Measurements from ENCODE around the gene PRDX3.

Gene PRDX3

GRCh38 chr10:119120875-119121274 lies 57.7 kb downstream of the PRDX3 start:
- peaks cover 10% of the 10 kb centered on the region for H3K79me1 ChIP-seq (replicated peaks; ENCODE audit: low read length, poor library complexity, severe bottlenecking)
- whole genome bisulfite sequencing = 100% methylated on average over 1 of the region's 2 CpGs
- no peak overlapping the region for H3K4me2 ChIP-seq (ENCODE audit: low read length, poor library complexity, severe bottlenecking)
- H2AK5ac ChIP-seq (ENCODE audit: low read length, severe bottlenecking) = no peak overlapping the region
- no peak overlapping the region for H3K27ac ChIP-seq (ENCODE audit: low read length, poor library complexity, severe bottlenecking)
- no peak overlapping the region for H3K4me3 ChIP-seq (ENCODE audit: insufficient read depth in 1 of 2, low read depth in 1 of 2, low read length in 2 of 2)
- H3K4me1 ChIP-seq (ENCODE audit: control insufficient read depth, insufficient read depth, low read depth, low read length) = no peaks in the 10 kb centered on the region
- H2AFZ ChIP-seq (ENCODE audit: low read depth, low read length) = no peak overlapping the region
- no peak overlapping the region for H2BK12ac ChIP-seq (ENCODE audit: low read length in 2 of 2)
- peaks cover 45 to 86% of the 10 kb centered on the region in 2 experiments for H3K36me3 ChIP-seq (ENCODE audit: control insufficient read depth in 1 of 2, insufficient read depth in 2 of 2, low read depth in 1 of 2, low read length in 2 of 2)
- no peak overlapping the region for H2BK5ac ChIP-seq (ENCODE audit: low read depth, low read length, poor library complexity, severe bottlenecking)
- H3K9me3 ChIP-seq (ENCODE audit: control insufficient read depth, low read length) = no peaks in the 10 kb centered on the region
- H4K8ac ChIP-seq (ENCODE audit: low read length) = no peak overlapping the region
- H3K14ac ChIP-seq (ENCODE audit: low read length in 2 of 2) = no peak overlapping the region
- DNase-seq = no peak
- H4K91ac ChIP-seq (ENCODE audit: low read length) = no peak overlapping the region
- H3K23ac ChIP-seq (ENCODE audit: low read length in 2 of 2) = no peak overlapping the region
- no peak overlapping the region for H3K9ac ChIP-seq (ENCODE audit: low read length)
- no peak overlapping the region for H2BK15ac ChIP-seq (ENCODE audit: low read depth, poor library complexity, severe bottlenecking)
- no peak overlapping the region for H3K4ac ChIP-seq (ENCODE audit: low read depth in 1 of 2, low read length in 2 of 2)
- no peaks in the 10 kb centered on the region for H3K27me3 ChIP-seq (ENCODE audit: control insufficient read depth in 1 of 2, insufficient read depth in 1 of 2, low read length in 2 of 2)
- no peak overlapping the region for H2BK120ac ChIP-seq (ENCODE audit: low read depth, low read length)
- no peak overlapping the region for H3K18ac ChIP-seq (ENCODE audit: low read depth in 1 of 2, low read length in 2 of 2)

GRCh38 chr10:119120413-119120867 lies 58.2 kb downstream of the PRDX3 start:
- Histone ChIP-seq H3K14ac (ENCODE audit: low read length in 2 of 2) (no peak overlapping the region), H3K36me3 (ENCODE audit: control insufficient read depth in 1 of 2, insufficient read depth in 2 of 2, low read depth in 1 of 2, low read length in 2 of 2) (peaks cover 45 to 83% of the 10 kb centered on the region in 2 experiments), H3K23ac (ENCODE audit: low read length in 2 of 2) (no peak overlapping the region), H3K27me3 (ENCODE audit: control insufficient read depth in 1 of 2, insufficient read depth in 1 of 2, low read length in 2 of 2) (no peaks in the 10 kb centered on the region), H3K4me3 (ENCODE audit: insufficient read depth in 1 of 2, low read depth in 1 of 2, low read length in 2 of 2) (no peak overlapping the region), H3K4ac (ENCODE audit: low read depth in 1 of 2, low read length in 2 of 2) (no peak overlapping the region), H2AK5ac (ENCODE audit: low read length, severe bottlenecking) (no peak overlapping the region), H3K9ac (ENCODE audit: low read length) (no peak overlapping the region), H4K91ac (ENCODE audit: low read length) (no peak overlapping the region), H3K27ac (ENCODE audit: low read length, poor library complexity, severe bottlenecking) (no peak overlapping the region), H2BK5ac (ENCODE audit: low read depth, low read length, poor library complexity, severe bottlenecking) (no peak overlapping the region), H3K4me2 (ENCODE audit: low read length, poor library complexity, severe bottlenecking) (no peak overlapping the region), H3K18ac (ENCODE audit: low read depth in 1 of 2, low read length in 2 of 2) (no peak overlapping the region), H3K9me3 (ENCODE audit: control insufficient read depth, low read length) (no peaks in the 10 kb centered on the region), H2BK12ac (ENCODE audit: low read length in 2 of 2) (no peak overlapping the region), H2BK120ac (ENCODE audit: low read depth, low read length) (no peak overlapping the region), H2AFZ (ENCODE audit: low read depth, low read length) (no peak overlapping the region), H3K79me1 (replicated peaks; ENCODE audit: low read length, poor library complexity, severe bottlenecking) (peaks cover 10% of the 10 kb centered on the region), H3K4me1 (ENCODE audit: control insufficient read depth, insufficient read depth, low read depth, low read length) (no peaks in the 10 kb centered on the region), H2BK15ac (ENCODE audit: low read depth, poor library complexity, severe bottlenecking) (no peak overlapping the region), H4K8ac (ENCODE audit: low read length) (no peak overlapping the region)
- 68% methylated on average over 2 of the region's 4 CpGs for WGBS
- peak; percentile 93 for DNase-seq

GRCh38 chr10:119119400-119119799 lies 59.2 kb downstream of the PRDX3 start:
- H3K23ac ChIP-seq (ENCODE audit: low read length in 2 of 2) = no peak overlapping the region
- peaks cover 40 to 82% of the 10 kb centered on the region in 2 experiments for H3K36me3 ChIP-seq (ENCODE audit: control insufficient read depth in 1 of 2, insufficient read depth in 2 of 2, low read depth in 1 of 2, low read length in 2 of 2)
- 100% methylated on average over 1 of the region's 1 CpG for WGBS

GRCh38 chr10:119118231-119118630 lies 60.4 kb downstream of the PRDX3 start:
- no peak overlapping the region for H3K9ac ChIP-seq (ENCODE audit: low read length)
- H3K4me2 ChIP-seq (ENCODE audit: low read length, poor library complexity, severe bottlenecking) = no peak overlapping the region
- H2BK15ac ChIP-seq (ENCODE audit: low read depth, poor library complexity, severe bottlenecking) = no peak overlapping the region
- no peak overlapping the region for H3K18ac ChIP-seq (ENCODE audit: low read depth in 1 of 2, low read length in 2 of 2)
- no peak overlapping the region for H2AFZ ChIP-seq (ENCODE audit: low read depth, low read length)
- H3K79me1 ChIP-seq (replicated peaks; ENCODE audit: low read length, poor library complexity, severe bottlenecking) = peaks cover 10% of the 10 kb centered on the region
- no peak for DNase-seq
- 98% methylated on average over 5 of the region's 5 CpGs for WGBS
- no peak overlapping the region for H4K8ac ChIP-seq (ENCODE audit: low read length)
- H3K27ac ChIP-seq (ENCODE audit: low read length, poor library complexity, severe bottlenecking) = no peak overlapping the region
- no peak overlapping the region for H2BK120ac ChIP-seq (ENCODE audit: low read depth, low read length)
- no peak overlapping the region for H2BK5ac ChIP-seq (ENCODE audit: low read depth, low read length, poor library complexity, severe bottlenecking)
- no peak overlapping the region for H3K23ac ChIP-seq (ENCODE audit: low read length in 2 of 2)
- no peaks in the 10 kb centered on the region for H3K27me3 ChIP-seq (ENCODE audit: control insufficient read depth in 1 of 2, insufficient read depth in 1 of 2, low read length in 2 of 2)
- H3K4me3 ChIP-seq (ENCODE audit: insufficient read depth in 1 of 2, low read depth in 1 of 2, low read length in 2 of 2) = no peak overlapping the region
- H3K4ac ChIP-seq (ENCODE audit: low read depth in 1 of 2, low read length in 2 of 2) = no peak overlapping the region
- no peak overlapping the region for H4K91ac ChIP-seq (ENCODE audit: low read length)
- peaks cover 40 to 79% of the 10 kb centered on the region in 2 experiments for H3K36me3 ChIP-seq (ENCODE audit: control insufficient read depth in 1 of 2, insufficient read depth in 2 of 2, low read depth in 1 of 2, low read length in 2 of 2)
- H2AK5ac ChIP-seq (ENCODE audit: low read length, severe bottlenecking) = no peak overlapping the region
- no peak overlapping the region for H2BK12ac ChIP-seq (ENCODE audit: low read length in 2 of 2)
- peaks cover 5% of the 10 kb centered on the region for H3K4me1 ChIP-seq (ENCODE audit: control insufficient read depth, insufficient read depth, low read depth, low read length)
- no peaks in the 10 kb centered on the region for H3K9me3 ChIP-seq (ENCODE audit: control insufficient read depth, low read length)
- no peak overlapping the region for H3K14ac ChIP-seq (ENCODE audit: low read length in 2 of 2)

More at GRCh38 chr10:119119400-119119799, 59.2 kb downstream of the PRDX3 start:
- Histone ChIP-seq H2BK15ac (ENCODE audit: low read depth, poor library complexity, severe bottlenecking) (no peak overlapping the region), H2BK120ac (ENCODE audit: low read depth, low read length) (no peak overlapping the region), H3K4me1 (ENCODE audit: control insufficient read depth, insufficient read depth, low read depth, low read length) (no peaks in the 10 kb centered on the region), H2BK12ac (ENCODE audit: low read length in 2 of 2) (no peak overlapping the region), H3K14ac (ENCODE audit: low read length in 2 of 2) (no peak overlapping the region), H2AK5ac (ENCODE audit: low read length, severe bottlenecking) (no peak overlapping the region), H2AFZ (ENCODE audit: low read depth, low read length) (no peak overlapping the region), H2BK5ac (ENCODE audit: low read depth, low read length, poor library complexity, severe bottlenecking) (no peak overlapping the region), H3K79me1 (replicated peaks; ENCODE audit: low read length, poor library complexity, severe bottlenecking) (peaks cover 11% of the 10 kb centered on the region), H3K27me3 (ENCODE audit: control insufficient read depth in 1 of 2, insufficient read depth in 1 of 2, low read length in 2 of 2) (no peaks in the 10 kb centered on the region), H3K4ac (ENCODE audit: low read depth in 1 of 2, low read length in 2 of 2) (no peak overlapping the region), H3K9me3 (ENCODE audit: control insufficient read depth, low read length) (no peaks in the 10 kb centered on the region), H4K8ac (ENCODE audit: low read length) (no peak overlapping the region), H3K9ac (ENCODE audit: low read length) (no peak overlapping the region), H4K91ac (ENCODE audit: low read length) (no peak overlapping the region), H3K4me3 (ENCODE audit: insufficient read depth in 1 of 2, low read depth in 1 of 2, low read length in 2 of 2) (no peak overlapping the region), H3K4me2 (ENCODE audit: low read length, poor library complexity, severe bottlenecking) (no peak overlapping the region), H3K18ac (ENCODE audit: low read depth in 1 of 2, low read length in 2 of 2) (no peak overlapping the region), H3K27ac (ENCODE audit: low read length, poor library complexity, severe bottlenecking) (no peak overlapping the region)
- no peak for DNase-seq
